A673 (cell line): Measurements from ENCODE around the gene ACSF2.

Experiments used
- CTCF ChIP-seq: fragments of 300-800, 200-600 bp; sonication (generic); conservative IDR thresholded peaks from 2 replicates; pipeline ENCODE4 v1.5.1; 2017; ENCODE audit warnings: low read depth, mild to moderate bottlenecking, antibody characterized with exemption, low read length, moderate library complexity, mixed read lengths
- EZH2 ChIP-seq: fragments of 200-600 bp; sonication (generic); IDR thresholded peaks from 2 replicates; pipeline ENCODE4 v1.6.1; 2017; ENCODE audit warnings: borderline replicate concordance, low read depth, mild to moderate bottlenecking, mixed read lengths, antibody characterized with exemption, low read length; ENCODE audit not compliant: poor library complexity, severe bottlenecking

GRCh38 chr17:50469671-50470305 lies 43.8 kb downstream of the ACSF2 start:
- TF ChIP-seq CTCF (no peak), EZH2 (no peak)
